ENCODE measurements around the gene ACVR1B. TPM values are rescaled to one million over a fixed set of nuclear protein-coding genes. Genes with fewer than 3 reads are reported as not detected.

The ACVR1B gene
- 14.1 to 18.7 TPM (median 17.9 TPM) in 5 replicates for total RNA-seq (2022; extraction: Qiagen RNA extraction; ENCODE audit: low read depth)

DNA sequence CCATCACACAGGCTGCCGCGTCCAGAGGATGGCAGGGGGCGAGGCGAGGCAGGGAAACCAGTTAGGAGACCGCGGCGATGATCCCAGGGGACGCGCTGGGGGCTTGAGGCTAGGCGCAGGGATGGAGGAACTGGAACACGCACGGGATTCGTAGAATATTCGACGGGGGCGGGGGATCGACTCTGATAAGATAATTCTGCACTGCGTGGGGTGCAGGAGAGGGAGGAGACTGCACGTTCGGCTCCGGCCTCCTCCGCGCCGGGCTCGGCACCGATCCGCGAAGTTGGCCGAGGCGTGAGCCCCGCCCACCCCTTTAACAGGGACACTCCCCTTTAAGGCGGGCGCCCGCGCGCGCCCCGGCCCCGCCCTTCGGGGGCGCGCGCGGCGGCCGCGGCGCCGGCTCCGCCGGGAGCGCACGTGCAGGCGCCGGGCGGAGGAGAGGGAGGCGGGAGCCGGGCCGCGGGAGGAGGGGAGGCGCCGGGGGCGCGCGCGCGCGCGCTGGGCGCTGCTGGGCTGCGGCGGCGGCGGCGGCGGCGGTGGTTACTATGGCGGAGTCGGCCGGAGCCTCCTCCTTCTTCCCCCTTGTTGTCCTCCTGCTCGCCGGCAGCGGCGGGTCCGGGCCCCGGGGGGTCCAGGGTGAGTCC lies at the start of gene ACVR1B:
Gene ACVR1B, plus strand, starts transcription at position 501 of the 644 bp plus-strand sequence. Its CDS starts 45 bp downstream, at position 546.

DNA sequence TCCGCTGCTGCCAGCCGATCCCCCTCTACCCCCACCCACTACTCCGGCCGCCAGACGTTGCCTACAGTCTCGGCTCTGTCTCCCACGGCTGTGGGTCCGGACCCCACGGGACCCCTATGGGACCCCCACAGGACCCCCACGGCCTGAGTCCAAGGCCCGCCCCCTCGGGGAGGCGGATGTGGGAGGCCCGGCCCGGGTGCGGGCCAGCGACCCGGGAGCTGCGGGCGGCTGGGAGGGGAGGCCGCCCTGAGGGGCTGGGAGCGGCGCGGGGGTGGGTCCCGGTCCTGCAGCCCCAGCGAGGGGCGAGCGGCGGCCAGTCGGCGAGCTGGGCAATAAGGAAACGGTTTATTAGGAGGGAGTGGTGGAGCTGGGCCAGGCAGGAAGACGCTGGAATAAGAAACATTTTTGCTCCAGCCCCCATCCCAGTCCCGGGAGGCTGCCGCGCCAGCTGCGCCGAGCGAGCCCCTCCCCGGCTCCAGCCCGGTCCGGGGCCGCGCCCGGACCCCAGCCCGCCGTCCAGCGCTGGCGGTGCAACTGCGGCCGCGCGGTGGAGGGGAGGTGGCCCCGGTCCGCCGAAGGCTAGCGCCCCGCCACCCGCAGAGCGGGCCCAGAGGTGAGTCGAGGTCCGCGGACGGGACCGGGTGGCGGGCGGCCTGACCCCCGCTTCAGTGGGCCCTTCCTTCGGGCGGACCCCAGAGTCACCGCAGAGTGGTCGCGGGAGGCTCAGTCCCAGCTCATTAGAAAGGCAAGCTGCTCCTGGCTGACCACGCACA lies 44.2 kb upstream of the ACVR1B start, which contains the start of gene ACVRL1:
Gene ACVRL1, plus strand, starts transcription at position 422 of the 773 bp plus-strand sequence. CDS start 4,971 bp downstream, outside the sequence.

GRCh38 chr12:52006726-52007157 lies 55.2 kb downstream of the ACVR1B start, which contains the start of gene TAMALIN:
TAMALIN (plus strand) TSS chr12:52006946; CDS start chr12:52007020, 74 bp downstream.

Other genes with a start within 250 kb of the ACVR1B start
- 0.16 to 0.34 TPM (median 0.25 TPM) in 5 replicates for gene FIGNL2, start 103.0 kb upstream of the ACVR1B start, total RNA-seq (2022; extraction: Qiagen RNA extraction; ENCODE audit: low read depth)
- not detected in 5 replicates for gene ANKRD33, start 63.6 kb upstream of the ACVR1B start, total RNA-seq (2022; extraction: Qiagen RNA extraction; ENCODE audit: low read depth)
- 0.05 to 0.14 TPM in 2 of 5 replicates, not detected in the others for gene ACVRL1, start 44.2 kb upstream of the ACVR1B start, total RNA-seq (2022; extraction: Qiagen RNA extraction; ENCODE audit: low read depth)
- 0.51 to 1.6 TPM (median 0.65 TPM) in 5 replicates for gene TAMALIN, start 55.2 kb downstream of the ACVR1B start, total RNA-seq (2022; extraction: Qiagen RNA extraction; ENCODE audit: low read depth)
- gene NR4A1, start 99.7 kb downstream of the ACVR1B start, total RNA-seq (2022; extraction: Qiagen RNA extraction; ENCODE audit: low read depth), result 27.6 to 42.9 TPM (median 35.0 TPM) in 5 replicates
- 82.9 to 97.4 TPM (median 95.0 TPM) in 5 replicates for gene ATG101, start 118.3 kb downstream of the ACVR1B start, total RNA-seq (2022; extraction: Qiagen RNA extraction; ENCODE audit: low read depth)
- gene SMIM41, start 128.0 kb downstream of the ACVR1B start, total RNA-seq (2022; extraction: Qiagen RNA extraction; ENCODE audit: low read depth), result not detected in 5 replicates
- gene KRT80, start 240.3 kb downstream of the ACVR1B start, total RNA-seq (2022; extraction: Qiagen RNA extraction; ENCODE audit: low read depth), result 30.3 to 43.4 TPM (median 36.8 TPM) in 5 replicates